Peyer's patch (tissue), 4 donors: Measurements from ENCODE around the gene YTHDF1.

Source experiments
- POLR2A ChIP-seq, 2 donors: fragments of 450-650 bp; IDR thresholded peaks; one replicate each; pipeline ENCODE4 v1.5.1; 2017; ENCODE audit warnings: antibody characterized with exemption in 2 of 2, mild to moderate bottlenecking in 2 of 2, moderate library complexity in 2 of 2
- TF ChIP-seq, protein P1 (sequence below), 6 experiments: fragments of 450-650 bp in 4 of 6; fragments of 200-600 bp in 2 of 6; sonication (generic) in 1 of 6; IDR thresholded peaks; one replicate each; pipeline ENCODE4 v1.5.1; 2017 to 2019; ENCODE audit warnings: antibody characterized with exemption in 6 of 6, mild to moderate bottlenecking in 3 of 6, moderate library complexity in 1 of 6

DNA sequence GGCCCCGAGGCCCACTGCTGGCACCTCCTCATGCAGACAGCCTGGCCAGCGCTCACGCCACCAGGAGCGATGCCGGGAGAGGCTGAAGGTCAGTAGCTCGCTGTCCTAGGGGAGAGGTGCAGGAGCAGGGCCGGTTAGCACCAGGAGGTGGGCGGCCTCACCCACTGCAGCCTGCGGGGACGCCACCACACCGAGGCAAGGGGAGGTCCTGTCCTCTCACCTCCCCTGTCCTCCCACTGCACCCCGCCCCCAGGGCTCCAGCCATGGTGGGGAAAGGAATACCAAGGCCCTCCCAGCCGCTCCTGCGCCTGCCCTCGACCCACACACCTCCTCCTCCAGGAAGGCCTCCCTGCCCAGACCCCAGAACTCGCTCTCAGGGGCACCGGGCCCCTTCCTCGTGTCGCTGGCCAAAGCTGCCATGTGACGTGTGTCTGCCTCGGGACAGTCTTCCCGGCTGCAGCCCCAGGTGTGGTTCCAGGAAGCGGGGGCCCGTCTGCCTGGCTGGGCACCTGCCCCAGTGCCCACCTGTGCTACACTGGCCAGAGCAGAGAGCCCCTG lies 31.8 kb upstream of the YTHDF1 start:
- TF ChIP-seq, protein P1, sequence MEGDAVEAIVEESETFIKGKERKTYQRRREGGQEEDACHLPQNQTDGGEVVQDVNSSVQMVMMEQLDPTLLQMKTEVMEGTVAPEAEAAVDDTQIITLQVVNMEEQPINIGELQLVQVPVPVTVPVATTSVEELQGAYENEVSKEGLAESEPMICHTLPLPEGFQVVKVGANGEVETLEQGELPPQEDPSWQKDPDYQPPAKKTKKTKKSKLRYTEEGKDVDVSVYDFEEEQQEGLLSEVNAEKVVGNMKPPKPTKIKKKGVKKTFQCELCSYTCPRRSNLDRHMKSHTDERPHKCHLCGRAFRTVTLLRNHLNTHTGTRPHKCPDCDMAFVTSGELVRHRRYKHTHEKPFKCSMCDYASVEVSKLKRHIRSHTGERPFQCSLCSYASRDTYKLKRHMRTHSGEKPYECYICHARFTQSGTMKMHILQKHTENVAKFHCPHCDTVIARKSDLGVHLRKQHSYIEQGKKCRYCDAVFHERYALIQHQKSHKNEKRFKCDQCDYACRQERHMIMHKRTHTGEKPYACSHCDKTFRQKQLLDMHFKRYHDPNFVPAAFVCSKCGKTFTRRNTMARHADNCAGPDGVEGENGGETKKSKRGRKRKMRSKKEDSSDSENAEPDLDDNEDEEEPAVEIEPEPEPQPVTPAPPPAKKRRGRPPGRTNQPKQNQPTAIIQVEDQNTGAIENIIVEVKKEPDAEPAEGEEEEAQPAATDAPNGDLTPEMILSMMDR (IDR thresholded peaks at IDR 0.05) = no peak
- no peak for TF ChIP-seq POLR2A (IDR thresholded peaks at IDR 0.05)
